Stimulated activated CD8-positive, alpha-beta memory T cell treated with anti-CD3 and anti-CD28 coated beads, Interleukin-7, amount 100 ng/mL, for 1 hour (primary cell): ENCODE results near the gene DNAAF8.
"Not testable (repeated sequence)": the region's sequence is repeated elsewhere in the genome, so short reads cannot be mapped to it uniquely, and the experiment has no call there.

Experiments used
- DNase-seq, 2 donors: peaks; one replicate each; pipeline ENCODE4 v3.0.0-alpha.2; 2020; ENCODE audit warnings: low read depth in 2 of 2

DNAAF8 gene

GRCh38 chr16:4783251-4783950 is 49.1 kb downstream of the DNAAF8 start:
- DNase-seq = no peak

DNA sequence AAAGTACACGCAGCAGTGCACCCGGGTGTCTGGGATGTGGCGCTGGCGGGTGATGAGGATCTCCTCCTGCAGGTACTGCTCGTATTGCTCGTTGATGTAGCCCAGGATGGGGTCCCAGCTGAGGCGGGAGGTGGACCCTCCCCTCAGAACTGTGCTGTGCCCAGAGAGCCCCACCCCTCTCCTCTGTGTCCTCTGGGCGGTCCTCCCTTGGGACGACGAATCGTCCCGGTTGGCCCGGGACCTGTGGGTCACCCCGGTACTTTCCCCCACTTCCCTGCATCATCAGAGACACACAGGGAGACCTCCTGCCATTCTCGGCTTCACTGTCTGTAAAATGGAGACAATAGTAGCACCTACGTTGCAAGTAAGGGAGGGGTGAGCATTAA is 49.6 kb downstream of the DNAAF8 start:
- DNase-seq = no peak

GRCh38 chr16:4784444-4784987 is 50.2 kb downstream of the DNAAF8 start:
- DNase-seq = not testable (repeated sequence)

- no peak for DNase-seq
Measured at GRCh38 chr16:4785758-4786433, 51.6 kb downstream of the DNAAF8 start.

- DNase-seq = no peak
Measured at GRCh38 chr16:4787068-4787467, 52.7 kb downstream of the DNAAF8 start.

DNA sequence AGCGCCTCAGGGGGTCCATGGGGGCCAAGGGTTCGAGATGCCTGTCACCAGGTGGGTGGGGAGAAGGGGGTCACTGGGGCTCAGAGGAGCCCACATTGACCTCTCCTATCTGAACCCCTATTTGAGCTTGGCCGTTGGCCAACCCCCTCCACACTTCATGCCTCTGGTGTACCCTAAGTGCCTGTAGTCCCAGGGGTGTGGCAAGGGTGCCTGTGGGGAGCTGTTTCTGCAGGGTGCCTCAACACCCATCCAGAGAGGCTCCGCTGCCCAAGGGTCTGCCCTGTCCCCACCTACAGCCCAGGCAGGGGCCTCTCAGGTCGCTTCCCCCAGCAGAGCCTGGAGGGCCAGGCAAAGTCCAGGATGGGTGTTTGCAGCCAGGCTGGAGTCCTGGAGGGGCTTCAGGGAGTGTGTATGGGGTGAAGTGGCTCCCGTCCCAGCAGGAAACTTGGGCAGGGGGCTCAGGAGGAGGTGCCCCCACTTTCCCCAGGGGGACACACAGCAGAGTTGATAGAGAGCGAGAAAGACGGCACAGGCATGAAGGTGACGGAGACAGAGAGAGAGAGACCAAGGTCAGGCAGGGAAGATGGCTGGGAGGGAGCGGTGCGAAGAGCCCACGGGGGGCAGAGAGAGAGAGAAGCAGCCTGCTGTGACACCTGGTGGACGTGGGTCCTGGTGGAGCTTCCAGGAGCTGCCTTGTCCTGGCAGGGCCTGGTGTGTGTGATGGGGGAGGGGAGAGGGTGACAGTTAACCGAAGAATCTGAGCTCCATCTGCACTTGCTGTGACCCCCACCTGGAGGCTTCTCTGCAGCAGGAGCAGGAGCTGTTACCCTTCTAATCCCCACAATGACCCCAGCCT is 53.5 kb downstream of the DNAAF8 start, which contains the start of gene SEPTIN12:
Gene SEPTIN12, minus strand, starts transcription at position 719 of the 856 bp plus-strand sequence. Its CDS starts 700 bp downstream, at position 19.
- DNase-seq = no peak

GRCh38 chr16:4788489-4788889 is 54.2 kb downstream of the DNAAF8 start:
- no peak for DNase-seq

- no peak for DNase-seq
Measured at GRCh38 chr16:4788910-4789309, 54.6 kb downstream of the DNAAF8 start.

DNA sequence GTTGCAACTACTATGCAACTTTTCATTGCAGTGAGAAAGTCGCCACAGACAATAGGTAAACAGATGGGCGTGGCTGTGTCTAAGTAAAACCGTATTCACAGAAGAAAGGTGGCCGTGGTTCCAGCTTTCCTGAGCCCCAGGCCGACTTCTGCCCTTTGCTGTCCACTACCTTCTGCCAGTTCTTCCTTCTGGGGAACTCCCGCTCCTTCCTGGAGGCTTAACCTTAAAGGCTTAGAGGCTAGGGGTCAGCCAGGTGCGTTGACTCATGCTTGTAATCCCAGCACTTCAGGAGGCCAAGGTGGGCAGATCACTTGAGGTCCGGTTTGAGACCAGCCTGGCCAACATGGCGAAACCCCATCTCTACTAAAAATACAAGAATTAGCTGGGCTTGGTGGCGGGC is 55.9 kb downstream of the DNAAF8 start:
- no peak for DNase-seq

GRCh38 chr16:4790871-4791270 is 56.5 kb downstream of the DNAAF8 start:
- no peak for DNase-seq

DNA sequence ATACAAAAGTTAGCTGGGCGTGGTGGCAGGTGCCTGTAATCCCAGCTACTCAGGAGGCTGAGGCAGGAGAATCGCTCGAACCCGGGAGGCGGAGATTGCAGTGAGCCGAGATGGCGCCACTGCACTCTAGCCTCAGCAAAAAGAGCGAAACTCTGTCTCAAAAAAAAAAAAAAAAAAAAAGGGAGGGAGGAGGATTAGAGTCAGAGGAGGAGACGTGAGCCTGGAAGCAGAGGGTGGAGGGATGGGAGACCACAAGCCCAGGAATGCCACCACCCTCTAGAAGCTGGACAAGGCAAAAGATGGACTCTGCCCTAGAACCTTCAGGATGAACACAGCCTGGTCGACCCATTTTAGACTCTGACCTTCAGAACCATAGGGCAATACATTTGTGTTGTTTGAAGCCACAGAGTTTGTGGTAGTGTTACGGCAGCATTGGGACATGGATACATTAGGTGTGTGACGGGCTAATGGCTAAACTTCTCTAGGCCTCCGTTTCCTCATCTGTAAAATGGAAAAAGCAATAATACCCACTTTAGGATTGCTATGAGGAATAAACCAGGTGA is 58.7 kb downstream of the DNAAF8 start:
- no peak for DNase-seq

DNA sequence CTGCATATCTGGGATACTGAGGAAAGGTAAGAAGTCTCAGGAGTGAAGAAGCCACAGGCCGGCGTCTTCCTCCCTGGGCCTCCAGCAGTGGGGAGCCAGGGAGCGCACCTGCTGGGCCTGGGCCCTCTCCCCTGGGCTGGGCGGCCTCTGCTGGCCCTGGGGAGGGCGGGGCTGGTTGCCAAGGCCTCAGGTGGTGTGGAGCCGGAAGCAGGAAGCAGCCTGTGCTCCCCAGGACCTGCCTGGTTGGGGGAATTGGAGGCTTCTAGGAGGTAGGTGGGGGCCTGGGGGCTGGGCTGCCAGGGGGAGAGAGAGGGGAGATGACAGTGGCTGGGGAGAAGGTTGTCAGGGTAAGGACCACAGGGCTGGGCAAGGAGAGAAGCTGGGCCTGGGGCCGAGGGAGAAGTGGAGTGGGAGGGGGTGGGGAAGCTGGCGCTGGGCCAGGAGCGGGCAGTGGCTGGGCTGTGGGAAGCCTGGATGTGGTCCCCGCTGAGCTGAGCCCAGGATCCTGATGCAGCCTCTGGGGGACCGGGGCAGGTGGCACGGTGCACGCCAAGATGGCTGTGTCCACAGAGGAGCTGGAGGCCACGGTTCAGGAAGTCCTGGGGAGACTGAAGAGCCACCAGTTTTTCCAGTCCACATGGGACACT is 61.0 kb downstream of the DNAAF8 start, which contains the start of gene SMIM22:
Gene SMIM22, plus strand, starts transcription at position 189 of the 647 bp plus-strand sequence. Its CDS starts 366 bp downstream, at position 555.
- DNase-seq = no peak

DNA sequence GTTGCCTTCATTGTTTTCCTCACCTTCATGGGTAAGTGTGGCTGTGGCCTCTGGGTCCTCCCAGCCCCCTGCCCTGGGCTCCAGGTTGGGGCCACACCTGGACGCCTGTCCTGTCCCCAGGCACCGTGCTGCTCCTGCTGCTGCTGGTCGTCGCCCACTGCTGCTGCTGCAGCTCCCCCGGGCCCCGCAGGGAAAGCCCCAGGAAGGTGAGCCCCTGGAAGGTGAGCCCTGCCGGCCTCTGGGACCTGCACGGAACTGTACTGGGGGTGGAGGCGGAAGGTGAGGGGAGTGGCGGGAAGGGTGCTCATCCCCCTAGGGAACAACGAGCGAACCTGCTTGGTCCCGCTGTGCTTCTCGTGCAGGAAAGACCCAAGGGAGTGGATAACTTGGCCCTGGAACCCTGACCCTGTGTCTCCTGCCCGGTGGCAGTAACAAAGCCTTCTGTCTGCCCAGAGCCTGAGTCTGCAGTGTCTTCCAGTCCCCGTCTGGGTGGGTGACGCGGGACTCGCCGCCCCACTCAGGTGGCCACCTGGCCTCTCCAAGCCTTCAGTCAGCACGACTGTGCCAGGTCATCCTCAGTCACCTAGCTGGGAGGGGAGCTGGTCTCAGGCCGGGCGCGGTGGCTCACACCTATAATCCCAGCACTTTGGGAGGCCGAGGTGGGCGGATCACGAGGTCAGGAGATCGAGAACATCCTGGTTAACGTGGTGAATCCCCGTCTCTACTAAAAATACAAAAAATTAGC is 61.7 kb downstream of the DNAAF8 start:
- no peak for DNase-seq

DNA sequence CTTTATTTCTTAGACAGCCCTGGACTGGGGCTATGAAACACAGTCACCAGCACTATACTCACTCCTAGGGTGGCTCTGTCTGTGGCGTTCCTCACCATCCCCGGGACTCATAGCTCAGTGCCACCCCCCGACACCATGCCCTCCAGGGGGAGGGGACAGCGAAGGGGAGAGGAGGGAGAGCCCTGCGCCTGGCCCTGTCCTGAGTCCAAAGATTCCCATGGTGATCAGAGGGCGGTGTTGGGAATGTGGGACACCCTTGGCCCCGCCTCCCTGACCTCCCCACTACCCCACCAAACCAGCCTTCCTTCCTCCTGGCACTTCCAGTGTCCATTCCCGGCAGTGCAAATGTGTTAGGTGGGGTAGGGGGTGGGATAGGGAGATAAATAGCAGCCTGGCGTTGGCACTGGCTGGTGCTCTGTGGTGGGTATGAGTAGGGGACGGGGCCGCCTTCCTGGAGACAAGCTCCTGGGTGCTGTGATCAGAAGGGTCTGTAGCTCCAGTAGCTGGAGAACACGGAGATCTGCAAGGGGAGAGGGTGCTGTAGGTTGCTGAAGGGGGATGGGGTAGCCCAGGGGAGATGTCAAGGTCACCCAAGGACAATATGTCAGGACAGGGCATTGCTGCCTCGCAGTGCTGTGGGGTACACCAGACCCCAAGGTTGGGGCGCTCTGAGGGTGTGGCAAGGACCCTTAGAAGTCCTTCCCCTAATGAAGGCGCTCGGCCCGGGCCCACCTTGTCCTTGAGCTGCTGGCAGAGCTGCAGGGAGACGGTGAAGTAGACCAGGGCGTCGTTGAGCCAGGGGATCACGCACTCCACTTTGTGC is 62.9 kb downstream of the DNAAF8 start:
- DNase-seq = no peak

DNA sequence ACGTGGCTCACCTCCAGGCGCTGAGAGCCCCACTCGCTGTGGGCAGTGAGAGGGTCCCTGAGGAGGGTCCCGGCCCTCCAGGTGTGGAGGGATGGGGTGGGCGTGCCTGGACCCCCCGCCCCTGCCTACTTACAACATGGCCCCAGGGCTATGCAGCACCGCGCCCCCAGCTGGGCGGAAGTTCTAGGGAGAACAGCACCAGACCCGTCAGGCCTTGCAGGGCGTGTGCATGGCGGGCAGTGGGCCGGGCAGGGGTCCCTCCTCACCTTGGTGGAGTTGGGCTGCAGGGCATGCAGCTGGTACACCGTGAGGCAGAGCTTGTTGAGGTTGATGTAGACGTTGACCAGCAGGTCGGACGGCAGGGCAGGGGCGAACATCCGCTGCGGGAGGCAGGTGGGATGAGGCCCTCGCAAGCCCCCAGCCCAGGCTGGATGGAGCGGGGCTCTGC is 63.5 kb downstream of the DNAAF8 start:
- no peak for DNase-seq

GRCh38 chr16:4798456-4798855 is 64.1 kb downstream of the DNAAF8 start:
- DNase-seq = no peak
